HG03520 (cell line): ENCODE data around the gene C2orf78.

Source experiments
- ATAC-seq: cut with Tn5 transposase; IDR thresholded peaks from one replicate; pipeline ENCODE4 v1.9.1; 2021; ENCODE audit warnings: mild to moderate bottlenecking, moderate library complexity; ENCODE audit not compliant: unreplicated experiment

C2orf78 gene

GRCh38 chr2:73836141-73836943 is 52.4 kb downstream of the C2orf78 start:
- no peak for ATAC-seq

- no peak for ATAC-seq
Measured at GRCh38 chr2:73837847-73838585, 54.0 kb downstream of the C2orf78 start.

- no peak for ATAC-seq
Measured at GRCh38 chr2:73838889-73839534, 55.0 kb downstream of the C2orf78 start.

- no peak for ATAC-seq
Measured at GRCh38 chr2:73839653-73840411, 55.8 kb downstream of the C2orf78 start.

- no peak for ATAC-seq
Measured at GRCh38 chr2:73841912-73842738, 58.1 kb downstream of the C2orf78 start.

- ATAC-seq: no peak
Measured at GRCh38 chr2:73842739-73843019, 58.7 kb downstream of the C2orf78 start.

- no peak for ATAC-seq
Measured at GRCh38 chr2:73844087-73844486, 60.1 kb downstream of the C2orf78 start.

- ATAC-seq: no peak
Measured at GRCh38 chr2:73850009-73850408, 66.0 kb downstream of the C2orf78 start.

- no peak for ATAC-seq
Measured at GRCh38 chr2:73851274-73851673, 67.3 kb downstream of the C2orf78 start.

- no peak for ATAC-seq
Measured at GRCh38 chr2:73852020-73852419, 68.0 kb downstream of the C2orf78 start.

GRCh38 chr2:73855526-73855925 is 71.5 kb downstream of the C2orf78 start:
- ATAC-seq: no peak

- no peak for ATAC-seq
Measured at GRCh38 chr2:73856214-73856613, 72.2 kb downstream of the C2orf78 start.

- no peak for ATAC-seq
Measured at GRCh38 chr2:73859721-73860586, 76.0 kb downstream of the C2orf78 start.

- ATAC-seq: no peak
Measured at GRCh38 chr2:73862987-73863386, 79.0 kb downstream of the C2orf78 start.
